SU-DHL-6 (cell line): ENCODE data around the gene ST3GAL5.

Experiments used
- H2AFZ ChIP-seq: fragments of 200-600 bp; sonication (generic); 2 replicates; pipeline ENCODE4 v1.6.1; 2014; ENCODE audit warnings: low read depth, mild to moderate bottlenecking, moderate library complexity, mixed read lengths, antibody characterized with exemption, low read length; ENCODE audit not compliant: severe bottlenecking
- H3F3A ChIP-seq: fragments of 200-600 bp; shearing (Covaris generic); 2 replicates; pipeline ENCODE4 v1.6.0; 2016; ENCODE audit warnings: antibody characterized with exemption, mild to moderate bottlenecking; ENCODE audit not compliant: insufficient read depth
- H3K27ac ChIP-seq: fragments of 200-600 bp; sonication (generic); 2 replicates; pipeline ENCODE4 v1.5.1; 2016; ENCODE audit warnings: low read depth, mild to moderate bottlenecking, low read length, moderate library complexity, mixed read lengths
- H3K27me3 ChIP-seq: fragments of 200-600 bp; sonication (generic), shearing (Covaris generic); 2 replicates; pipeline ENCODE4 v1.6.0; 2014; ENCODE audit warnings: mild to moderate bottlenecking, low read length
- H3K36me3 ChIP-seq: fragments of 200-600 bp; sonication (generic); 2 replicates; pipeline ENCODE4 v1.6.1; 2014; ENCODE audit warnings: mild to moderate bottlenecking, low read length, mixed read lengths
- H3K4me2 ChIP-seq: fragments of 300-600, 200-600 bp; shearing (Covaris generic), sonication (generic); 2 replicates; pipeline ENCODE4 v1.6.0; 2014; ENCODE audit warnings: low read length, low read depth, mild to moderate bottlenecking; ENCODE audit not compliant: poor library complexity, severe bottlenecking
- H3K4me3 ChIP-seq: fragments of 200-600 bp; sonication (generic); 2 replicates; pipeline ENCODE4 v1.5.1; 2014; ENCODE audit warnings: antibody characterized with exemption, low read length, mild to moderate bottlenecking, mixed read lengths; ENCODE audit not compliant: insufficient read depth, poor library complexity, severe bottlenecking
- H3K79me2 ChIP-seq: fragments of 200-600 bp; sonication (generic); 2 replicates; pipeline ENCODE4 v1.6.1; 2014; ENCODE audit warnings: mild to moderate bottlenecking, low read length, moderate library complexity; ENCODE audit not compliant: insufficient read depth
- H3K9ac ChIP-seq: fragments of 200-600 bp; sonication (generic); 2 replicates; pipeline ENCODE4 v1.7.0; 2014; ENCODE audit warnings: mild to moderate bottlenecking, low read length
- H3K9me2 ChIP-seq: fragments of 200-600 bp; sonication (generic); replicated peaks from 2 replicates; pipeline ENCODE4 v1.6.1; 2014; ENCODE audit warnings: low read length; ENCODE audit not compliant: insufficient read depth
- H3K9me3 ChIP-seq: fragments of 200-600 bp; sonication (generic); 2 replicates; pipeline ENCODE4 v1.6.1; 2014; ENCODE audit warnings: low read length, mixed read lengths; ENCODE audit not compliant: insufficient read depth
- H4K20me1 ChIP-seq: fragments of 200-600 bp; sonication (generic); 2 replicates; pipeline ENCODE4 v1.6.1; 2014; ENCODE audit warnings: low read depth, mild to moderate bottlenecking, antibody characterized with exemption, low read length, moderate library complexity, mixed read lengths
- EZH2phosphoT487 ChIP-seq: fragments of 200-600 bp; sonication (generic), shearing (Covaris generic); conservative IDR thresholded peaks from 2 replicates; pipeline ENCODE4 v1.6.1; 2018; ENCODE audit warnings: mild to moderate bottlenecking, antibody characterized with exemption, low read length, moderate library complexity, mixed read lengths
- TF ChIP-seq, protein P1 (sequence below): fragments of 200-600 bp; sonication (generic); IDR thresholded peaks from one replicate; pipeline ENCODE4 v1.5.1; 2017; ENCODE audit warnings: antibody characterized with exemption, mild to moderate bottlenecking, low read length, moderate library complexity; ENCODE audit not compliant: insufficient read depth, poor library complexity, severe bottlenecking

The ST3GAL5 gene

DNA sequence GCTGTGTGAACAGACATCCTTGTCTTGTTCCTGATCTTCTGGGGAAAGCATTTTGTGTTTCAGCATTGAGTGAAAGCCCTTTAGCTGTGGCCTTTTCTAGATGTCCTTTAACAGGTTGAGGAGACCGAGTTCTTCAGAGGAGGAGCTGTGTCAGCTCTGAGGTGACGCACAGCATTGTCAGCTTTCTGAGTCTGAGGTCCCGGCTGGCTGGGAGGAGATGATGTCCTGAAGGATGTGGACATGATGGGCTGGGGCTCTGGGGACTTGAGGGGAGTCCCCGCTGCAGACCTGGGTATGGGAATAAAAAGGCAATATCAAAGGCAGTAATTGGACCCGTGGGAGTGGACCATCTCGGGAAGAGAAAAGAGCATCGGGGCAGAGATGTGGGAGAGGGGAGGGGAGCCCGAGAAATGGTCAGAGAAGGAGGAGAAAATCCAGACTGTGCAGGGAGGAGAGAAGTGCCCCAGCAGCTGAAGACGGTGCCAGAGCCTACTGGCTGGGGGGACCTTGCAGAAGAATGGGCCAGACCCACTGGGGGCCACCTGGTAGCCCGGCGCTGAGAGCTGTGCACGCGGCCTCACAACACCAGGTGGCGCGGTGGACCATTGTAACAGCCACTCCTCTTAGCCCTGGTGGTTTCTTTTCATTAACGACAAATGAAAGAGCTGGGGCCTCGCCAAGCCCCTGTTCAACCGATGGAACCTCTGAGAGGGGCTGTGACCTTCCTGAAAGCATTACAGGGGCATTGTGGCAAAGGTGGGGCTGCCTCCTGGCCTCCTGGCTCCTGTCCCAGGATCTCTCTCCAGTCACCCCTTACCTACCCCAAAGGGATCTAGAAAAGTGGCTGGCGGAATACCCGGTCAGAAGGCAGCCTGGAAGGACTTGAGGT, 61.6 kb downstream of the ST3GAL5 start:
- no peaks in the 10 kb centered on the region for H3F3A ChIP-seq
- H3K4me3 ChIP-seq, result no peak overlapping the region
- TF ChIP-seq, protein P1, sequence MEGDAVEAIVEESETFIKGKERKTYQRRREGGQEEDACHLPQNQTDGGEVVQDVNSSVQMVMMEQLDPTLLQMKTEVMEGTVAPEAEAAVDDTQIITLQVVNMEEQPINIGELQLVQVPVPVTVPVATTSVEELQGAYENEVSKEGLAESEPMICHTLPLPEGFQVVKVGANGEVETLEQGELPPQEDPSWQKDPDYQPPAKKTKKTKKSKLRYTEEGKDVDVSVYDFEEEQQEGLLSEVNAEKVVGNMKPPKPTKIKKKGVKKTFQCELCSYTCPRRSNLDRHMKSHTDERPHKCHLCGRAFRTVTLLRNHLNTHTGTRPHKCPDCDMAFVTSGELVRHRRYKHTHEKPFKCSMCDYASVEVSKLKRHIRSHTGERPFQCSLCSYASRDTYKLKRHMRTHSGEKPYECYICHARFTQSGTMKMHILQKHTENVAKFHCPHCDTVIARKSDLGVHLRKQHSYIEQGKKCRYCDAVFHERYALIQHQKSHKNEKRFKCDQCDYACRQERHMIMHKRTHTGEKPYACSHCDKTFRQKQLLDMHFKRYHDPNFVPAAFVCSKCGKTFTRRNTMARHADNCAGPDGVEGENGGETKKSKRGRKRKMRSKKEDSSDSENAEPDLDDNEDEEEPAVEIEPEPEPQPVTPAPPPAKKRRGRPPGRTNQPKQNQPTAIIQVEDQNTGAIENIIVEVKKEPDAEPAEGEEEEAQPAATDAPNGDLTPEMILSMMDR, result peak; percentile 57
- TF ChIP-seq EZH2phosphoT487, result no peak
- no peaks in the 10 kb centered on the region for H4K20me1 ChIP-seq
- H3K27me3 ChIP-seq, result no peaks in the 10 kb centered on the region
- H3K9me2 ChIP-seq, result no peaks in the 10 kb centered on the region
- H3K4me2 ChIP-seq, result no peak overlapping the region
- no peak overlapping the region for H3K27ac ChIP-seq
- H3K9me3 ChIP-seq, result no peaks in the 10 kb centered on the region
- H3K79me2 ChIP-seq, result no peaks in the 10 kb centered on the region
- H3K36me3 ChIP-seq, result no peaks in the 10 kb centered on the region
- no peak overlapping the region for H3K9ac ChIP-seq
- no peak overlapping the region for H2AFZ ChIP-seq

- TF ChIP-seq, protein P1, result no peak
- TF ChIP-seq EZH2phosphoT487, result no peak
- Histone ChIP-seq H3K4me3 (no peak overlapping the region), H3K4me2 (no peak overlapping the region), H3F3A (no peaks in the 10 kb centered on the region), H3K36me3 (no peaks in the 10 kb centered on the region), H4K20me1 (no peaks in the 10 kb centered on the region), H3K79me2 (no peaks in the 10 kb centered on the region), H3K9me2 (no peaks in the 10 kb centered on the region), H3K27ac (no peak overlapping the region), H3K9ac (no peak overlapping the region), H2AFZ (no peak overlapping the region), H3K9me3 (no peaks in the 10 kb centered on the region), H3K27me3 (no peaks in the 10 kb centered on the region)
Observed at GRCh38 chr2:85823951-85824350, 64.8 kb downstream of the ST3GAL5 start.

- TF ChIP-seq EZH2phosphoT487, result no peak
- H3K9ac ChIP-seq, result no peak overlapping the region
- no peaks in the 10 kb centered on the region for H3K27me3 ChIP-seq
- no peaks in the 10 kb centered on the region for H3K9me3 ChIP-seq
- H3K27ac ChIP-seq, result no peak overlapping the region
- H2AFZ ChIP-seq, result no peak overlapping the region
- no peaks in the 10 kb centered on the region for H3K36me3 ChIP-seq
- H3K9me2 ChIP-seq, result no peaks in the 10 kb centered on the region
- H3K79me2 ChIP-seq, result no peaks in the 10 kb centered on the region
- no peaks in the 10 kb centered on the region for H4K20me1 ChIP-seq
- H3K4me2 ChIP-seq, result no peak overlapping the region
- H3F3A ChIP-seq, result no peaks in the 10 kb centered on the region
- no peak overlapping the region for H3K4me3 ChIP-seq
Observed at GRCh38 chr2:85822766-85823165, 66.0 kb downstream of the ST3GAL5 start.
